ENCODE measurements around the gene SERP1.

SERP1 gene

DNA sequence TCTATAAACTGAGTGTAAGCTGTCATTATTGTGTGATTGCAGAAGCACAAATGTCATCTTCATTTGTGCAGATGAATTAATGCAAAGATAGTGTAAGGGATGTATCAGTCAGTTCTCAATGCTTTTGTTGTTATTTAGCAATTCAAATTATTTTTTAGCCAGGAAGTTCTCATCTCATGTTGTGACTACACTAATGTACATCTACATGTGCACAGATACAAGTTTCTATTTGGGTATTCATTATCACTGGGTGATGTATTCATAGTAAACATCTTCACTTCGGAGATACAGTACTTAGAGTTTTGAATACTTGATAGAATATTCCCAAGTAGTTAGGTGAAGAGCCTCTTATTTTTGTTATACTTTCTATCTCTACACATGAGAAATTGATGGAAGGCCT is 11.4 kb upstream of the SERP1 start:
- H3K36me3 ChIP-seq (ENCODE audit: control insufficient read depth in 5 of 5, insufficient read depth in 5 of 5, low read length in 5 of 5), result peaks cover 10 to 32% (median 18%) of the 10 kb centered on the region in 5 donors
- no peak overlapping the region for H3K9ac ChIP-seq (ENCODE audit: low read length in 5 of 5)
- H3K27me3 ChIP-seq (ENCODE audit: control insufficient read depth in 5 of 5, insufficient read depth in 4 of 5, low read length in 5 of 5), result no peaks in the 10 kb centered on the region
- no peaks in the 10 kb centered on the region for H3K9me3 ChIP-seq (ENCODE audit: control insufficient read depth in 5 of 5, low read length in 5 of 5)
- H3K4me3 ChIP-seq (ENCODE audit: low read depth in 1 of 5, low read length in 5 of 5), result no peak overlapping the region
- no peak overlapping the region for H3K27ac ChIP-seq (ENCODE audit: low read depth, low read length)
- H3K4me1 ChIP-seq (ENCODE audit: control insufficient read depth in 5 of 5, insufficient read depth in 5 of 5, low read length in 5 of 5), result no peaks in the 10 kb centered on the region

- H3K36me3 ChIP-seq (ENCODE audit: control insufficient read depth in 5 of 5, insufficient read depth in 5 of 5, low read length in 5 of 5), result peaks cover 16 to 38% (median 23%) of the 10 kb centered on the region in 5 donors
- no peaks in the 10 kb centered on the region for H3K9me3 ChIP-seq (ENCODE audit: control insufficient read depth in 5 of 5, low read length in 5 of 5)
- no peaks in the 10 kb centered on the region for H3K27me3 ChIP-seq (ENCODE audit: control insufficient read depth in 5 of 5, insufficient read depth in 4 of 5, low read length in 5 of 5)
- H3K4me1 ChIP-seq (ENCODE audit: control insufficient read depth in 5 of 5, insufficient read depth in 5 of 5, low read length in 5 of 5), result no peaks in the 10 kb centered on the region
- H3K4me3 ChIP-seq (ENCODE audit: low read depth in 1 of 5, low read length in 5 of 5), result no peak overlapping the region
- no peak overlapping the region for H3K27ac ChIP-seq (ENCODE audit: low read depth, low read length)
- H3K9ac ChIP-seq (ENCODE audit: low read length in 5 of 5), result no peak overlapping the region
Measured at GRCh38 chr3:150556792-150557191, 10.5 kb upstream of the SERP1 start.

DNA sequence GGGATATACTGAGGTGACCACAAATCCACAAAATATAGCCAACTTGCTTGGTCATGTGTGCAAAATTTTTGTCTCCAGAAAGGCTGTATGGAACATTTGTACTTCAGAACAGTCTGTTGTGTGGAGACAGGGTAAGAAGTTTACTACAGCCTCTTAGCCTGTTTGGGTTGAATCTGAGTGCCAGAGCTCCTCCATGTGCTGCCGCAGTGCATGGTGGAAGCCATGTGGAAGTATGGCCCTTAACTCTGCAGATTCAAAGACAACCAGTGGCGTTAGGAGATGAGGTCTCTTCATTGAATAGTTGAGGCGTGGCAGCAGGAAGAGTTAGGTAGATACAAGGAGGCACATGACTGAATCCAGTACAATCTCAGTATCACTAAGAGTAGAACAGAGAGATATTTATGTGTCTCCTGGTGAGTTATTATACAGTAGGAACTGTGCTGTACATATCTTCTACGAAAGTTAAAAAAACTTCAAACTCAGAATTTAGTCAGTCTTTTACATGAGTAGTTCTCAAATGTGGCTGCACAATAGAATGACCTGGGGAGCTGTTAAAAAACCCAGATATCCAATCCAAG is 9.7 kb upstream of the SERP1 start:
- no peak overlapping the region for H3K27ac ChIP-seq (ENCODE audit: low read depth, low read length)

DNA sequence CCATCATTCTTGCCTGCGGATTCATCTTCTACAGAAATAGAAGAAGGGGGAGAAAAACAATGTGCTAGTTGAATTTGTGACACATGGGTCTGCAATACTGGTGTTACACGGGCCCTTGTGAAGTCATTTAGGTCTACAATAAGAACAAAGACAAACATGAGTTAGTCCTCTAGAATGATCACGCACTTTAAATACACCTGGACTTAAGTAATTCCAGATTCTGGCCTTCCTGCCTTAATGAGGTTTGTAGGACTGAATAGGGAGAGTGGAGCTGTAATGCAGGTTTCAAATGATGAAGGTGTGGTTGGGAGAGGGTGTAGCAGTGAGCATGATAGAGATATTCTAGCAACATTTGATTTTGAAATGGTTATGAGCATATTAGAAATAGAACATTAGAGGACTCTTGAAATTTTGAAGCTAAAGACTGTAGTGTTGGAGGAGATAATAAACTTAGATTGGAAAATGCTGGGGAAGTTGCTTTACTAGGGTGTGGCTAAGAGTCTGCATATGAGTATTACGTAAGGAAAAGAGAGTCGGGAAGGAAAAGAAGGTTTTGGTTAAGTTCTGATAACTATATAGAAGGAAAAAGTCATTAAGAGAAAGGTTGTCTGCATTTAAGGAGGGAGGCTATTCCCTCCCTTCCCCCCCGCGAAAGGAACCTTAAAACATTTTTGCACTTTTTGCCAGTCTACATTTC is 897 bp upstream of the SERP1 start:
- Histone ChIP-seq H3K4me3 (ENCODE audit: low read depth in 1 of 5, low read length in 5 of 5) (peak overlapping the region; percentile 79 to 99 (median 86)), H3K9me3 (ENCODE audit: control insufficient read depth in 5 of 5, low read length in 5 of 5) (no peaks in the 10 kb centered on the region), H3K4me1 (ENCODE audit: control insufficient read depth in 5 of 5, insufficient read depth in 5 of 5, low read length in 5 of 5) (peaks cover 0 to 31% (median 24%) of the 10 kb centered on the region in 5 donors), H3K36me3 (ENCODE audit: control insufficient read depth in 5 of 5, insufficient read depth in 5 of 5, low read length in 5 of 5) (peaks cover 6 to 21% (median 7%) of the 10 kb centered on the region in 5 donors), H3K27ac (ENCODE audit: low read depth, low read length) (peak overlapping the region; percentile 98), H3K9ac (ENCODE audit: low read length in 5 of 5) (peak overlapping the region; percentile 65 to 93 (median 92)), H3K27me3 (ENCODE audit: control insufficient read depth in 5 of 5, insufficient read depth in 4 of 5, low read length in 5 of 5) (no peaks in the 10 kb centered on the region)

More for the DNA sequence above, 9.7 kb upstream of the SERP1 start:
- Histone ChIP-seq H3K9ac (ENCODE audit: low read length in 5 of 5) (no peak overlapping the region), H3K27me3 (ENCODE audit: control insufficient read depth in 5 of 5, insufficient read depth in 4 of 5, low read length in 5 of 5) (no peaks in the 10 kb centered on the region), H3K4me1 (ENCODE audit: control insufficient read depth in 5 of 5, insufficient read depth in 5 of 5, low read length in 5 of 5) (no peaks in the 10 kb centered on the region), H3K9me3 (ENCODE audit: control insufficient read depth in 5 of 5, low read length in 5 of 5) (no peaks in the 10 kb centered on the region), H3K36me3 (ENCODE audit: control insufficient read depth in 5 of 5, insufficient read depth in 5 of 5, low read length in 5 of 5) (peaks cover 16 to 38% (median 23%) of the 10 kb centered on the region in 5 donors), H3K4me3 (ENCODE audit: low read depth in 1 of 5, low read length in 5 of 5) (no peak overlapping the region)

- Histone ChIP-seq H3K27ac (ENCODE audit: low read depth, low read length) (peak overlapping the region; percentile 98), H3K4me1 (ENCODE audit: control insufficient read depth in 5 of 5, insufficient read depth in 5 of 5, low read length in 5 of 5) (peaks cover 0 to 31% (median 29%) of the 10 kb centered on the region in 5 donors), H3K9ac (ENCODE audit: low read length in 5 of 5) (peak overlapping the region; percentile 89 to 97 (median 96)), H3K36me3 (ENCODE audit: control insufficient read depth in 5 of 5, insufficient read depth in 5 of 5, low read length in 5 of 5) (peaks cover 9 to 24% (median 12%) of the 10 kb centered on the region in 5 donors), H3K4me3 (ENCODE audit: low read depth in 1 of 5, low read length in 5 of 5) (peak overlapping the region; percentile 79 to 99 (median 94)), H3K9me3 (ENCODE audit: control insufficient read depth in 5 of 5, low read length in 5 of 5) (no peaks in the 10 kb centered on the region), H3K27me3 (ENCODE audit: control insufficient read depth in 5 of 5, insufficient read depth in 4 of 5, low read length in 5 of 5) (no peaks in the 10 kb centered on the region)
Measured at GRCh38 chr3:150545419-150546225, 674 bp downstream of the SERP1 start.

- H3K27ac ChIP-seq (ENCODE audit: low read depth, low read length), result peak overlapping the region; percentile 98
- H3K9ac ChIP-seq (ENCODE audit: low read length in 5 of 5), result peak overlapping the region in 4 of 5 donors; percentile 92 to 97 (median 96)
- no peaks in the 10 kb centered on the region for H3K27me3 ChIP-seq (ENCODE audit: control insufficient read depth in 5 of 5, insufficient read depth in 4 of 5, low read length in 5 of 5)
- peaks cover 9 to 23% (median 12%) of the 10 kb centered on the region in 5 donors for H3K36me3 ChIP-seq (ENCODE audit: control insufficient read depth in 5 of 5, insufficient read depth in 5 of 5, low read length in 5 of 5)
- H3K4me1 ChIP-seq (ENCODE audit: control insufficient read depth in 5 of 5, insufficient read depth in 5 of 5, low read length in 5 of 5), result peaks cover 0 to 31% (median 29%) of the 10 kb centered on the region in 5 donors
- no peaks in the 10 kb centered on the region for H3K9me3 ChIP-seq (ENCODE audit: control insufficient read depth in 5 of 5, low read length in 5 of 5)
- H3K4me3 ChIP-seq (ENCODE audit: low read depth in 1 of 5, low read length in 5 of 5), result peak overlapping the region in 4 of 5 donors; percentile 79 to 99 (median 90)
Measured at GRCh38 chr3:150544726-150545125, 1.6 kb downstream of the SERP1 start.

DNA sequence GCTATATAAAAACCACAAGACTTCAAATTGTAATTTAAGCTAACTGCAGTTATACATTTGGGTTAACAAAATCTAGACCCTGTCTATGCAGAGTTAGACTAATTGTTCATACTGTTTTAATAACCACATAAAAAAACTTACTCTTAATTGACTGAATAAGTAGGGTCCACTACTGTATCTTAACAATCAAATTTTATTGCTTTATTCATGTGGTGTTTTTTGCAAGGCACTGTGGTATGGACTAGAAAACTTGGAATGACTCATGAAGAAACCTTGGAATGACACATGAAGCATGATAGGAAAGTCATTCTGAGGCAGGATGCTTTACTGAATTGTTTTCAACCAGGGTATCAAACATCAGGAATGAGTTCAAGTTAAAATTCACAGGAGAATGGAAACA is 2.3 kb downstream of the SERP1 start:
- H3K4me3 ChIP-seq (ENCODE audit: low read depth in 1 of 5, low read length in 5 of 5), result no peak overlapping the region

DNA sequence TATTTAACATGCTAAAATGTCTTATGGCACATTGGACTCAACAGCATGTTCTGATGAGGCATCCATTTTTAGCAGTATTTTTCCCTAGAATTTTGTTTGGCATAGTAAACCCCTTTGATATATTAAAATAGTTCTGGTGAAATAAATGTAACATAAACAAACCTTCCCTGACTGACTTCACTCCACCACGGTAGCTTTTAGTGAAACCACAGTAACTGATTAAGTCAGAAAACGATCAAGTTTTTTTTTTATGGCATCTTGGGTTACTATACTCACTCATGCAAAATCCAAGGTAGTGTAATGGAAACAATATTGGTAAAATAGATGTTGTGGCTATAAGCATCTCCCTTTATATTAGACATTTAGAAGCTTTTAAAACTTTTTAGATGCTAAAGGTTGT is 2.8 kb downstream of the SERP1 start:
- Histone ChIP-seq H3K9ac (ENCODE audit: low read length in 5 of 5) (peak overlapping the region in 2 of 5 donors; percentile 41 to 45), H3K27me3 (ENCODE audit: control insufficient read depth in 5 of 5, insufficient read depth in 4 of 5, low read length in 5 of 5) (no peaks in the 10 kb centered on the region), H3K4me3 (ENCODE audit: low read depth in 1 of 5, low read length in 5 of 5) (no peak overlapping the region), H3K9me3 (ENCODE audit: control insufficient read depth in 5 of 5, low read length in 5 of 5) (no peaks in the 10 kb centered on the region), H3K27ac (ENCODE audit: low read depth, low read length) (peak overlapping the region; percentile 98), H3K36me3 (ENCODE audit: control insufficient read depth in 5 of 5, insufficient read depth in 5 of 5, low read length in 5 of 5) (peaks cover 9 to 21% (median 12%) of the 10 kb centered on the region in 5 donors), H3K4me1 (ENCODE audit: control insufficient read depth in 5 of 5, insufficient read depth in 5 of 5, low read length in 5 of 5) (peaks cover 0 to 31% (median 29%) of the 10 kb centered on the region in 5 donors)

More for the DNA sequence above, 2.3 kb downstream of the SERP1 start:
- Histone ChIP-seq H3K9ac (ENCODE audit: low read length in 5 of 5) (peak overlapping the region in 3 of 5 donors; percentile 32 to 41 (median 38)), H3K9me3 (ENCODE audit: control insufficient read depth in 5 of 5, low read length in 5 of 5) (no peaks in the 10 kb centered on the region), H3K27ac (ENCODE audit: low read depth, low read length) (peak overlapping the region; percentile 98), H3K27me3 (ENCODE audit: control insufficient read depth in 5 of 5, insufficient read depth in 4 of 5, low read length in 5 of 5) (no peaks in the 10 kb centered on the region), H3K4me1 (ENCODE audit: control insufficient read depth in 5 of 5, insufficient read depth in 5 of 5, low read length in 5 of 5) (peaks cover 0 to 31% (median 29%) of the 10 kb centered on the region in 5 donors), H3K36me3 (ENCODE audit: control insufficient read depth in 5 of 5, insufficient read depth in 5 of 5, low read length in 5 of 5) (peaks cover 9 to 21% (median 12%) of the 10 kb centered on the region in 5 donors)

DNA sequence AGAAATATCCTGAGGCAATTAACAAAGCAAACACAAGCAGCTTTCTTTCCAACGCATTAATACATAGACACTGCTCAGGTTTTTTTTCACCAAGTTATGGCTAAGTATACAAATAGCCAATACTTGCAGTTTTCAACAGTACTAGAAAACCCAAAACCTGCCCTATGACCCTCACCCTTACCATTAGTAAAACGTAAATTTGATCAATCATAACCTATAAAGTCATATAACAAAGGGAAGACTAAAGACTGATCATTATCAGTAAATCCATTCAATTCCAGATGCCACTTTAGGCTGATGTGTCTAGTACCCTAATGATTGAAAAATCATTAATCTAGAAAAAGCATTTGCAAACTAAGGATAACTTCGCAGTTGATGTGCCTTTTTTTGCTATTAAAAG is 3.2 kb downstream of the SERP1 start:
- no peaks in the 10 kb centered on the region for H3K9me3 ChIP-seq (ENCODE audit: control insufficient read depth in 5 of 5, low read length in 5 of 5)
- H3K9ac ChIP-seq (ENCODE audit: low read length in 5 of 5), result peak overlapping the region in 1 of 5 donors; percentile 45
- no peaks in the 10 kb centered on the region for H3K27me3 ChIP-seq (ENCODE audit: control insufficient read depth in 5 of 5, insufficient read depth in 4 of 5, low read length in 5 of 5)
- H3K36me3 ChIP-seq (ENCODE audit: control insufficient read depth in 5 of 5, insufficient read depth in 5 of 5, low read length in 5 of 5), result peaks cover 9 to 21% (median 12%) of the 10 kb centered on the region in 5 donors
- H3K27ac ChIP-seq (ENCODE audit: low read depth, low read length), result peak overlapping the region; percentile 98
- H3K4me1 ChIP-seq (ENCODE audit: control insufficient read depth in 5 of 5, insufficient read depth in 5 of 5, low read length in 5 of 5), result peaks cover 0 to 30% (median 28%) of the 10 kb centered on the region in 5 donors
- no peak overlapping the region for H3K4me3 ChIP-seq (ENCODE audit: low read depth in 1 of 5, low read length in 5 of 5)

Data from subcutaneous abdominal adipose tissue (tissue), 5 donors.